Adrenal gland (tissue), 5 donors: ENCODE data around the gene FAM89A.

Source experiments
- CTCF ChIP-seq, 6 experiments: fragments of 450-650 bp in 4 of 6; fragments of 200-600 bp in 2 of 6; sonication (generic) in 1 of 6; IDR thresholded peaks; 1 replicate in 5 of 6; 2 replicates in 1 of 6; pipeline versions ENCODE4 v1.5.1 to v1.8.0; 2016 to 2021; ENCODE audit warnings: antibody characterized with exemption in 6 of 6, mild to moderate bottlenecking in 2 of 6, moderate library complexity in 1 of 6
- POLR2A ChIP-seq, 2 donors: fragments of 450-650 bp; IDR thresholded peaks; one replicate each; pipeline ENCODE4 v1.6.1; 2017; ENCODE audit warnings: antibody characterized with exemption in 2 of 2, mild to moderate bottlenecking in 2 of 2, moderate library complexity in 1 of 2
- donor health status: DM: no; HTN: no; CAD: no.

- no peak for TF ChIP-seq CTCF (IDR thresholded peaks at IDR 0.05)
- TF ChIP-seq POLR2A (IDR thresholded peaks at IDR 0.05) = no peak
Observed at GRCh38 chr1:231023150-231023549, 16.9 kb downstream of the FAM89A start.
